ENCODE results near the gene BAZ2B.
"Not testable (repeated sequence)": the region's sequence is repeated elsewhere in the genome, so short reads cannot be mapped to it uniquely, and the experiment has no call there.

BAZ2B gene

GRCh38 chr2:159409116-159409800 is 207.1 kb downstream of the BAZ2B start:
- no peaks in the 10 kb centered on the region for H3K9me3 ChIP-seq (ENCODE audit: insufficient read depth, low read length)
- H3K9me2 ChIP-seq (replicated peaks; ENCODE audit: insufficient read depth, low read length) = no peaks in the 10 kb centered on the region
- H3K4me2 ChIP-seq (ENCODE audit: low read depth, low read length, poor library complexity, severe bottlenecking) = no peak overlapping the region
- H3K9ac ChIP-seq (ENCODE audit: low read length) = no peak overlapping the region
- no peak overlapping the region for H3K27ac ChIP-seq (ENCODE audit: low read depth, low read length)
- no peaks in the 10 kb centered on the region for H3K79me2 ChIP-seq (ENCODE audit: insufficient read depth, low read length)
- no peak overlapping the region for H2AFZ ChIP-seq (ENCODE audit: low read depth, low read length, severe bottlenecking)
- H4K20me1 ChIP-seq (ENCODE audit: low read depth, low read length) = no peaks in the 10 kb centered on the region
- H3F3A ChIP-seq (ENCODE audit: insufficient read depth) = 0 out of 2 replicates have a peak, but pooled peaks cover 2% of the 10 kb centered on the region
- no peaks in the 10 kb centered on the region for H3K36me3 ChIP-seq (ENCODE audit: low read length)
- TF ChIP-seq CTCF (IDR thresholded peaks at IDR 0.05; ENCODE audit: insufficient read depth, low read length, poor library complexity, severe bottlenecking) (no peak), EZH2phosphoT487 (conservative IDR thresholded peaks at IDR 0.05; ENCODE audit: low read length) (no peak)
- no peaks in the 10 kb centered on the region for H3K27me3 ChIP-seq (ENCODE audit: low read length)
- no peak overlapping the region for H3K4me3 ChIP-seq (ENCODE audit: insufficient read depth, low read length, poor library complexity, severe bottlenecking)

DNA sequence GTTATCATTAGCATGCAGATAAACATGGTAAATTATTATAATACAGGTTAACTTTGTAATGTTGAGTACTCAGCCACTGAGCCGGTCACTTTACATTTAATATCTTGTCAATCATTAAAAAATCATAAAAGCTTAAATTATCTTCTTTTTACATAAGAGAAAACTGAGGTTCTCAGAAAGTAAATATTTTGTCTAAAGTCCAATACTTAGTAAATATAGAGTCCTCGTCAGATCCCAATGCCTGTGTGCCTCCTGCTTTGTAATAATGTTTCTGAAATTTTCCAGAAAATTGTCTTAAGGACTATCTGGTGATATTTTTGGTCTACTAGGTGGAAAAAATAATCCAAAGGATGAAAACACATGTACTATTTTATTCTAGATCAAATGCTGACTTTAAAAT is 213.6 kb downstream of the BAZ2B start:
- no peak overlapping the region for H2AFZ ChIP-seq (ENCODE audit: low read depth, low read length, severe bottlenecking)
- 0 out of 2 replicates have a peak, but pooled peaks cover 2% of the 10 kb centered on the region for H3F3A ChIP-seq (ENCODE audit: insufficient read depth)
- TF ChIP-seq EZH2phosphoT487 (conservative IDR thresholded peaks at IDR 0.05; ENCODE audit: low read length) = no peak
- TF ChIP-seq CTCF (IDR thresholded peaks at IDR 0.05; ENCODE audit: insufficient read depth, low read length, poor library complexity, severe bottlenecking) = no peak
- H3K27ac ChIP-seq (ENCODE audit: low read depth, low read length) = no peak overlapping the region
- no peaks in the 10 kb centered on the region for H3K36me3 ChIP-seq (ENCODE audit: low read length)
- H3K27me3 ChIP-seq (ENCODE audit: low read length) = no peaks in the 10 kb centered on the region
- H3K9ac ChIP-seq (ENCODE audit: low read length) = no peak overlapping the region
- no peak overlapping the region for H3K4me3 ChIP-seq (ENCODE audit: insufficient read depth, low read length, poor library complexity, severe bottlenecking)
- no peaks in the 10 kb centered on the region for H3K9me2 ChIP-seq (replicated peaks; ENCODE audit: insufficient read depth, low read length)
- no peaks in the 10 kb centered on the region for H3K9me3 ChIP-seq (ENCODE audit: insufficient read depth, low read length)
- no peaks in the 10 kb centered on the region for H4K20me1 ChIP-seq (ENCODE audit: low read depth, low read length)
- no peak overlapping the region for H3K4me2 ChIP-seq (ENCODE audit: low read depth, low read length, poor library complexity, severe bottlenecking)
- H3K79me2 ChIP-seq (ENCODE audit: insufficient read depth, low read length) = no peaks in the 10 kb centered on the region

DNA sequence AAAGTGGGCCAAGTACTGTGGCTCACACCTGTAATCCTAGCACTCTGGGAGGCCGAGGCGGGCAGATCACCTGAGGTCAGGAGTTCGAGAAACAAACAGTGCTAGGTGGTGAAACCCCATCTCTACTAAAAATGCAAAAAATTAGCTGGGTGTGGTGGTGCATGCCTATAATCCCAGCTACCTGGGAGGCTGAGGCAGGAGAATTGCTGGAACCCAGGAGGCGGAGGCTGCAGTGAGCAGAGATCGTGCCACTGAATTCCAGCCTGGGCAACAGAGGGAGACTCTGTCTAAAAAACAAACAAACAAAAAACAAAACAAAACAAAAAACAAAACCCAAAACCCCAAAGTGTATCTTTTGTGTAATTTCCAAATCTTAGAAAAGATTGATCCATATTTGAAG is 214.2 kb downstream of the BAZ2B start:
- not testable (repeated sequence) for H3K9ac ChIP-seq (ENCODE audit: low read length); H3K9me2 ChIP-seq (replicated peaks; ENCODE audit: insufficient read depth, low read length); H2AFZ ChIP-seq (ENCODE audit: low read depth, low read length, severe bottlenecking); H4K20me1 ChIP-seq (ENCODE audit: low read depth, low read length); H3K9me3 ChIP-seq (ENCODE audit: insufficient read depth, low read length); H3K79me2 ChIP-seq (ENCODE audit: insufficient read depth, low read length); H3K4me3 ChIP-seq (ENCODE audit: insufficient read depth, low read length, poor library complexity, severe bottlenecking); H3K27me3 ChIP-seq (ENCODE audit: low read length); H3F3A ChIP-seq (ENCODE audit: insufficient read depth); H3K36me3 ChIP-seq (ENCODE audit: low read length); H3K4me2 ChIP-seq (ENCODE audit: low read depth, low read length, poor library complexity, severe bottlenecking); H3K27ac ChIP-seq (ENCODE audit: low read depth, low read length)

- Histone ChIP-seq H3K9me2 (replicated peaks; ENCODE audit: insufficient read depth, low read length) (no peaks in the 10 kb centered on the region), H3K27me3 (ENCODE audit: low read length) (no peaks in the 10 kb centered on the region), H3F3A (ENCODE audit: insufficient read depth) (no peaks in the 10 kb centered on the region), H2AFZ (ENCODE audit: low read depth, low read length, severe bottlenecking) (no peak overlapping the region), H3K4me2 (ENCODE audit: low read depth, low read length, poor library complexity, severe bottlenecking) (no peak overlapping the region), H3K9ac (ENCODE audit: low read length) (no peak overlapping the region), H4K20me1 (ENCODE audit: low read depth, low read length) (no peaks in the 10 kb centered on the region), H3K27ac (ENCODE audit: low read depth, low read length) (no peak overlapping the region), H3K9me3 (ENCODE audit: insufficient read depth, low read length) (no peaks in the 10 kb centered on the region), H3K79me2 (ENCODE audit: insufficient read depth, low read length) (no peaks in the 10 kb centered on the region), H3K4me3 (ENCODE audit: insufficient read depth, low read length, poor library complexity, severe bottlenecking) (no peak overlapping the region), H3K36me3 (ENCODE audit: low read length) (no peaks in the 10 kb centered on the region)
- TF ChIP-seq CTCF (IDR thresholded peaks at IDR 0.05; ENCODE audit: insufficient read depth, low read length, poor library complexity, severe bottlenecking) (no peak), EZH2phosphoT487 (conservative IDR thresholded peaks at IDR 0.05; ENCODE audit: low read length) (no peak)
These were observed 216.5 kb downstream of the BAZ2B start for GRCh38 chr2:159399716-159400415.

Data from SU-DHL-6 (cell line).